ENCODE data around the gene TMEM11. TPM values are rescaled to one million over a fixed set of nuclear protein-coding genes. Genes with fewer than 3 reads are reported as not detected.

The TMEM11 gene
- total RNA-seq, 1 experiment from 2014 or later = 39.1 TPM

DNA sequence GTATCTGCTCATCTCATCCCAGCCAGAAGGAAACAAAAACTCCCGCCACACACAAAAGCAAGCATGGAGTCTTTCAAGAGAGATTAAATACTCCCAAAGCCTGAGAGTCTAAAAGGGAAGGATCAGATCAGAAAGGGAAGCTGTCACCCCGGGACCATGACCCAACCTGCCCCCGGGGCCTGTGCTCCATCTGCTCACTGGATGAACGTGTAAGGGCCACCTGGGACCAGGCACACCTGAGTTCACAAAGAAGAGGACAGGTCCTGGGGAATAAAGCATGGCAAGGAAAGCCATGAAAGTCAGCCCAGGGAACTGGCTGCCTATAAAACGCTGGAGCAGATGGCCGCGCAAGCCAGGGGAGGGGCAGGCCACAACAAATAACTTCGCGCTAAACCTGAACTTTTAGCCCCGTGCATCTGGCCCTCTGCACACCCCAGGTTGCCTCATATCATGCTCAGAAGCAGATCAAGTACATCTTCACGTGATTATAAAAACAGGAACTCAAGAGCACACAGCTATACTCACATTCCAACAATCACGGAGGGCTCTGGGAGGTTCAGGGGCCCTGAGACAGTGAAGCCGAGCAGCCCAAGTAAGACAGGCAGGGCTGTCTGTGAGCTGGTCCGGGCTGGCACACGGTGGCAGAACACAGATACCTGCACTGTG, 3.4 kb downstream of the TMEM11 start:
- intact Hi-C loops (cut with micrococcal nuclease; ENCODE audit: unreplicated experiment) = no loop called here
- Histone ChIP-seq H3K9me3 (no peaks in the 10 kb centered on the region), H3K4me1 (peaks cover 9% of the 10 kb centered on the region; the same call in 1 of the 2 replicates), H3K36me3 (ENCODE audit: control insufficient read depth, insufficient read depth, low read length) (peaks cover 1% of the 10 kb centered on the region), H3K27me3 (replicated peaks; ENCODE audit: control insufficient read depth, insufficient read depth, low read length) (no peaks in the 10 kb centered on the region), H3K4me3 (ENCODE audit: low read depth, low read length) (no peak overlapping the region)
- no TSS peak for BruUV-seq (replicated peaks)
- ChIA-PET CTCF (no interaction called here), POLR2A (interaction anchor here (1.1 kb wide), 1 partner anchor 14 kb away, joined by 3 read pairs; no protein-coding TSS in a partner anchor)
- Mint-ChIP-seq H3K4me1 (ENCODE audit: low read depth, unreplicated experiment) (peaks cover 17% of the 10 kb centered on the region), H3K9me3 (ENCODE audit: unreplicated experiment) (no peaks in the 10 kb centered on the region), H3K4me3 (ENCODE audit: unreplicated experiment) (no peak overlapping the region), H3K36me3 (ENCODE audit: insufficient read depth, unreplicated experiment) (peaks cover 44% of the 10 kb centered on the region), H3K27me3 (ENCODE audit: insufficient read depth, unreplicated experiment) (no peaks in the 10 kb centered on the region), H3K27ac (ENCODE audit: unreplicated experiment) (no peak overlapping the region)
- TF ChIP-seq, protein P1, sequence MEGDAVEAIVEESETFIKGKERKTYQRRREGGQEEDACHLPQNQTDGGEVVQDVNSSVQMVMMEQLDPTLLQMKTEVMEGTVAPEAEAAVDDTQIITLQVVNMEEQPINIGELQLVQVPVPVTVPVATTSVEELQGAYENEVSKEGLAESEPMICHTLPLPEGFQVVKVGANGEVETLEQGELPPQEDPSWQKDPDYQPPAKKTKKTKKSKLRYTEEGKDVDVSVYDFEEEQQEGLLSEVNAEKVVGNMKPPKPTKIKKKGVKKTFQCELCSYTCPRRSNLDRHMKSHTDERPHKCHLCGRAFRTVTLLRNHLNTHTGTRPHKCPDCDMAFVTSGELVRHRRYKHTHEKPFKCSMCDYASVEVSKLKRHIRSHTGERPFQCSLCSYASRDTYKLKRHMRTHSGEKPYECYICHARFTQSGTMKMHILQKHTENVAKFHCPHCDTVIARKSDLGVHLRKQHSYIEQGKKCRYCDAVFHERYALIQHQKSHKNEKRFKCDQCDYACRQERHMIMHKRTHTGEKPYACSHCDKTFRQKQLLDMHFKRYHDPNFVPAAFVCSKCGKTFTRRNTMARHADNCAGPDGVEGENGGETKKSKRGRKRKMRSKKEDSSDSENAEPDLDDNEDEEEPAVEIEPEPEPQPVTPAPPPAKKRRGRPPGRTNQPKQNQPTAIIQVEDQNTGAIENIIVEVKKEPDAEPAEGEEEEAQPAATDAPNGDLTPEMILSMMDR (IDR thresholded peaks at IDR 0.05; ENCODE audit: insufficient read depth in 1 of 2, low read depth in 1 of 2, low read length in 1 of 2, severe bottlenecking in 1 of 2, unreplicated experiment in 1 of 2) = no peak
- no peak for DNase-seq

DNA sequence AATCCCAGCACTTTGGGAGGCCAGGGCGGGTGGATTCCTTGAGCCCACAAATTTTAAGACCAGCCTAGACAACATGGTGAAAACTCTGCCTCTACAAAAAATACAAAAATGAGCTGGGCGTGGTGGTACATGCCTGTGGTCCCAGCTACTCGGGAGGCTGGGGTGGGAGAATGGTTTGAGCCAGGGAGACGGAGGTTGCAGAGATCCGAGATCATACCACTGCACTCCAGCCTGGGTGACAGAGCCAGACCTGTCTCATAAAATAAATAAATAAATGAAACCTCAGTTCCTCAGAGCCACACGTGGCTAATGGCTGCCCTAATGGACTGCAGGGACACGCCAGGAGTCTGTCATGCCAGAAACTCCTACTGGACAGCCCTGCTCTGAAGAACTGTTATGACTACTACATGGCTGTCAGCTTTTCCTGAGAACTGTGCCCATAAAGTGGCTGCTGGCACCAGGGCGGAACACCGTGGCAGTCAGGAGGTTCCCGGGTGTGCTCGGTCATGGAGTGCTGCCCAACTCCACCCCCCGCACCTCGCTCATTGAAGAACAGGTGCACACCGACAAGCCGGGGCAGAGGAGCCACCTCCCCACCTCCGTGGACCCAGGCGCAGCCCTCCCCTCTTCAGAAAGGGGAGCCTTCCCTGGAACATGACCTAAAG, 4.3 kb downstream of the TMEM11 start:
- TF ChIP-seq, protein P1 (IDR thresholded peaks at IDR 0.05; ENCODE audit: insufficient read depth in 1 of 2, low read depth in 1 of 2, low read length in 1 of 2, severe bottlenecking in 1 of 2, unreplicated experiment in 1 of 2) = no peak
- Histone ChIP-seq H3K4me1 (peaks cover 5% of the 10 kb centered on the region; the same call in 1 of the 2 replicates), H3K9me3 (no peaks in the 10 kb centered on the region), H3K4me3 (ENCODE audit: low read depth, low read length) (no peak overlapping the region), H3K36me3 (ENCODE audit: control insufficient read depth, insufficient read depth, low read length) (peaks cover 1% of the 10 kb centered on the region), H3K27me3 (replicated peaks; ENCODE audit: control insufficient read depth, insufficient read depth, low read length) (no peaks in the 10 kb centered on the region)
- BruUV-seq (replicated peaks) = no TSS peak
- H3K4me3 Mint-ChIP-seq (ENCODE audit: unreplicated experiment) = no peak overlapping the region
- POLR2A ChIA-PET = no interaction called here
- H3K27me3 Mint-ChIP-seq (ENCODE audit: insufficient read depth, unreplicated experiment) = no peaks in the 10 kb centered on the region
- no peaks in the 10 kb centered on the region for H3K9me3 Mint-ChIP-seq (ENCODE audit: unreplicated experiment)
- CTCF ChIA-PET = no interaction called here
- no peak for DNase-seq
- H3K27ac Mint-ChIP-seq (ENCODE audit: unreplicated experiment) = no peak overlapping the region
- intact Hi-C loops (cut with micrococcal nuclease; ENCODE audit: unreplicated experiment) = no loop called here
- H3K36me3 Mint-ChIP-seq (ENCODE audit: insufficient read depth, unreplicated experiment) = peaks cover 42% of the 10 kb centered on the region
- peaks cover 9% of the 10 kb centered on the region for H3K4me1 Mint-ChIP-seq (ENCODE audit: low read depth, unreplicated experiment)

DNA sequence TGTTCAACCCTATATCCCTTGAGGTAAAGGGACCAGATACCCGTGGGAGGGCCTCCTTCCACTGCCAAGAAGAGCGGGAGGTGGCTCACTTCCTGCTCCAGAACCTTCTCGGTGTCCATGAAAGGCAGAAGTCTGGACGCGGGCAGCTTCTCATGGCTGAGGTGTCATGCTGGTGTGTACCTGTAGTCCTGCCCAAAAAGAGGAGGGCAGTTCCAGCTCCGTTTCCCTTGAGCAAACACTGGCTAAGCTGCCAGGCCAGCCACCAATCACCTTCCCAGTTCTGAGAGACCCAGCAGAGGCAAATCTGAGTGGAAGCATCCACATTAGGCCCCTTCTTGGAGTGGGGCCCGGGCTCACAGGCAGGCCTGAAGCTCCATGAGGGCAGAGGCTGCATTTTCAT, 5.6 kb downstream of the TMEM11 start:
- Histone ChIP-seq H3K36me3 (ENCODE audit: control insufficient read depth, insufficient read depth, low read length) (peaks cover 1% of the 10 kb centered on the region), H3K4me3 (ENCODE audit: low read depth, low read length) (no peak overlapping the region), H3K9me3 (no peaks in the 10 kb centered on the region), H3K4me1 (peaks cover 5% of the 10 kb centered on the region; the same call in 1 of the 2 replicates), H3K27me3 (replicated peaks; ENCODE audit: control insufficient read depth, insufficient read depth, low read length) (no peaks in the 10 kb centered on the region)
- Mint-ChIP-seq H3K36me3 (ENCODE audit: insufficient read depth, unreplicated experiment) (peaks cover 38% of the 10 kb centered on the region), H3K27me3 (ENCODE audit: insufficient read depth, unreplicated experiment) (no peaks in the 10 kb centered on the region), H3K9me3 (ENCODE audit: unreplicated experiment) (no peaks in the 10 kb centered on the region), H3K4me3 (ENCODE audit: unreplicated experiment) (no peak overlapping the region), H3K27ac (ENCODE audit: unreplicated experiment) (no peak overlapping the region), H3K4me1 (ENCODE audit: low read depth, unreplicated experiment) (peaks cover 9% of the 10 kb centered on the region)
- TF ChIP-seq, protein P1 (IDR thresholded peaks at IDR 0.05; ENCODE audit: insufficient read depth in 1 of 2, low read depth in 1 of 2, low read length in 1 of 2, severe bottlenecking in 1 of 2, unreplicated experiment in 1 of 2) = no peak
- POLR2A ChIA-PET = no interaction called here
- CTCF ChIA-PET = no interaction called here
- BruUV-seq (replicated peaks) = no TSS peak
- DNase-seq = no peak
- intact Hi-C loops (cut with micrococcal nuclease; ENCODE audit: unreplicated experiment) = no loop called here
